GM12864 (cell line): Measurements from ENCODE around the gene LFNG.

Source experiments
- DNase-seq: peaks from one replicate; pipeline ENCODE4 v3.0.0-alpha.2; 2011; ENCODE audit warnings: low read depth
- H3K4me3 ChIP-seq: 2 replicates; pipeline ENCODE4 v1.5.1; 2011; ENCODE audit warnings: mild to moderate bottlenecking, low read depth, low read length, control low read depth
- TF ChIP-seq, protein P1 (sequence below): IDR thresholded peaks from 2 replicates; pipeline ENCODE4 v1.5.1; 2011; ENCODE audit warnings: low read depth, mild to moderate bottlenecking, moderate library complexity, low read length, control low read depth, inconsistent platforms; ENCODE audit errors: missing control alignments

LFNG gene

DNA sequence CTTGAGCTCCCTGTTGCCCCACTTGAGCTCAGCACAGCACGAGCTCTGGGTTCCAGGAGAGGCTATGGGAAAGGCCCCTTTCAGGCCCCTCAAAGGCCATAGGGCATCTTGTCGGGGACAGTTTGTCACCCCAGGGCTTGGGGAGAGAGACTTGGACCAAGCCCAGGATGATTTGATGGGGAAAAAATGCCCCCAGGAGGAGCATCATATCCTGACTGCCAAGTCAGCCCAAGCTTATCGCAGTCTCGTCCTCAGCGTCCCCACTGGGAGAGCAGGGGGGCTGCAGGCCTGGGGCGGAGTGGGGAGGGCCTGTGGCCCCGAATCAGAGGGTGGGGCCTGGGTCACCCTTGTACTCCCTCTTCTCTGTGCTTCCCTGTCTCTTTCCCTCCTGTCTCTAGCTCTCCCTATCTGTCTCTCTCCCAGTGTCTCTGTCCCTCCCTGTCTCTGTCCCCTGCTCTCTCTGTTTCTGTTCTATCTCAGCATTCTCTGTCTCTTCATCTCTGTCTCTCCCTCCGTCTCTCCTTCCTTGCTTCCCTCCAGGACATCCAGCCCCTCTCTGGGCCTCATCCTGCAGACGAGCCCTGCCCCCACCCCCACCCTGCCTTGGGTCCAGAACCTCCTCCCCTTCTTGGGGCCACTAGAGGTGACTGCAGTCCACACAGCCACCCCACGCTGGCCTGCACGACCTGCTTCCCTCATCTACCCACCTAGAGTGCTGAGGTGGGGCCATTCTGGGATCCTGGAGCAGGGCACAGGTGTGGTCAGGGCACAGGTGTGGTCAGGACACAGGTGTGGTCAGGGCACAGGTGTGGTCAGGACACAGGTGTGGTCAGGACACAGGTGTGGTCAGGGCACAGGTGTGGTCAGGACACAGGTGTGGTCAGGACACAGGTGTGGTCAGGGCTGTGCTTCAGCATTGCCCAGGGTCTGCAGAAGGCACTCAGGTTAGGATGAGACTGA lies 26.1 kb upstream of the LFNG start:
- DNase-seq: no peak
- no peak overlapping the region for H3K4me3 ChIP-seq
- TF ChIP-seq, protein P1, sequence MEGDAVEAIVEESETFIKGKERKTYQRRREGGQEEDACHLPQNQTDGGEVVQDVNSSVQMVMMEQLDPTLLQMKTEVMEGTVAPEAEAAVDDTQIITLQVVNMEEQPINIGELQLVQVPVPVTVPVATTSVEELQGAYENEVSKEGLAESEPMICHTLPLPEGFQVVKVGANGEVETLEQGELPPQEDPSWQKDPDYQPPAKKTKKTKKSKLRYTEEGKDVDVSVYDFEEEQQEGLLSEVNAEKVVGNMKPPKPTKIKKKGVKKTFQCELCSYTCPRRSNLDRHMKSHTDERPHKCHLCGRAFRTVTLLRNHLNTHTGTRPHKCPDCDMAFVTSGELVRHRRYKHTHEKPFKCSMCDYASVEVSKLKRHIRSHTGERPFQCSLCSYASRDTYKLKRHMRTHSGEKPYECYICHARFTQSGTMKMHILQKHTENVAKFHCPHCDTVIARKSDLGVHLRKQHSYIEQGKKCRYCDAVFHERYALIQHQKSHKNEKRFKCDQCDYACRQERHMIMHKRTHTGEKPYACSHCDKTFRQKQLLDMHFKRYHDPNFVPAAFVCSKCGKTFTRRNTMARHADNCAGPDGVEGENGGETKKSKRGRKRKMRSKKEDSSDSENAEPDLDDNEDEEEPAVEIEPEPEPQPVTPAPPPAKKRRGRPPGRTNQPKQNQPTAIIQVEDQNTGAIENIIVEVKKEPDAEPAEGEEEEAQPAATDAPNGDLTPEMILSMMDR: no peak

DNA sequence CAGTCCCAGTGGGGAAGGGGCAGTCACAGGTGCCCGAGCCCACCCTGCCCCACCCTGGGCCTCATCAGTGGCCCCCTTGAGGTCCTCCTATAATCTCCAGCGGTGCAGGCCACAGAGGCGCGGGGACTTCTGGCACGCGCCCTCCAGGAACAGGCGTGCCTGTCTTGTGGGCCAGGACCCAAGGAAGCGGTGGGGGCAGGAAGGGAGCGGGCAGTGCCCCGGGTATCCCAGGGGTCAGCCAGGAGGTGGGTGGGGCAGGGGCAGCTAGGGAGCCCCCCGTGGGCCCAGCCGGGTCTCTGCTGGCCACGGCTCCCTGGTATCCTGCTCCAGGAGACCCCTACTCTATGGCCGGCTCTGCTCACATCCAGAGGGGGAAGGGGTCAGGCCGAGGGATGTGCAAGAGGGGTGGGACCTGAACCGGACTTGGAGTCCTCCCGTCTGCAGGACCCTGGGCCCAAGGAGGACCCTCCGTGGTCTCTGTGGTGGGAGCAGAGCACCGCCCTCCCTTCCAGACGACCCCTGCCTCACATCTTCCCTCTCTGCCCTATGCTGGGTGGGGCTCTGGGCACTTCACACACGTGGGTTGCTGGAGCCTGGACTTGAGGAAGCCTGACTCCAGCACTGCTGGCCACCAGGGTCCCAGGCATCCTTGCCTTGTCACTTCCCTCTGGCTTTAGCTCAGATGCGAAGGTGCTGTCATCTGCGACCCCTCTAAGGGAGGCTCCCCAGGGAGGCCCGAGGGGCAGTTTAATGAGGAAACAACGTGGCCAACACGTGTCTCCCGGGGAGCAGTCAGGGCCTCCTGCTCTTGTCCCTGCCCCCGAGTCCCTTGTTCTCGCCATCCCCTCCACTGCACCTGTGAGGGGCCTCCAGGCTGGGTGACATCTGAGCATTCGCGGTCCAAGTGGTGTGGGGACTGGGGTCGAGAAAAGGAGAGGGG lies 25.1 kb upstream of the LFNG start:
- TF ChIP-seq, protein P1: no peak
- no peak overlapping the region for H3K4me3 ChIP-seq
- no peak for DNase-seq

DNA sequence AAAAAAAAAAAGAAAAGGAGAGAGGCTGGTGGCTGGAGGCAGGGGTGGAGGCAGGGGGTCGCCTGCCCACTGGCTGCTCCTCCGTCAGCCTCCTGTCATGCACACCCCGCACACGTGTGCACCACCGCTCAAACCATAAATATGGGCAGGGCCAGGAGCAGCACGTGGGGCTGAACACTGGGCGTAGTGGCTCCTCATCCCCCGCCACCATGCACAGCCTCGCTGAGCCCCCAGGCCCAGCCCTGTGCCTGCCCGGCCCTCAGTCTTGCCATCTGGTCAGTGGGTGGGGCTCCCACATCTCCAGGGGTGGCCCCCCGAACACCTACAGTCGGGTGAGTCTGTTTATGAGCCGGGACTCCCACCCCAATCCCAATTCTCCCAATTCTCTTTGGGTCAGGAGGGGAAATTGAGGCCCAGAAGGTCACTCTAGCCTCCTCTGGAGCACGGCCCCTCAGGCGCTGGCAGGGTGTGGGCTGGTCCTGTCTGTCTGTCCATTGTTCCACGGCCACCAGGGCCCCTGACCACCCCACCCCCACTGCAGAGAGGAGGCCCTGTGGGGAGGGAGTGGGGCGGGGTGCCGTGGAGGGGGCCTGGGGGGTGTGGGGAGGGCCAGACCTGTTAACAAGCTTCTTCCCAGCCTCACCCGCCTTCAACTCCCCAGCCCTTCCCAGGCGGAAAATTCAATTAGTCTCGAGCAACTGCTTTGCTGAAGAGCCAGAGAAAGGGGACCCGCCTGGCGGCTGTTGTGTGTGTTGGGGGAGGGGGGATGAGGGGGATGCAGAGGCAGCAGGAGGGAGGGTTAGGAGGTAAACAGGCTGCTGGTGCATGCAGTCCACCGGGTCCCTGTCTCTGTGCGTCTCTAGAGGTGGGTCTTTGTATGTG lies 23.9 kb upstream of the LFNG start:
- no peak overlapping the region for H3K4me3 ChIP-seq
- no peak for DNase-seq
- TF ChIP-seq, protein P1: no peak

DNA sequence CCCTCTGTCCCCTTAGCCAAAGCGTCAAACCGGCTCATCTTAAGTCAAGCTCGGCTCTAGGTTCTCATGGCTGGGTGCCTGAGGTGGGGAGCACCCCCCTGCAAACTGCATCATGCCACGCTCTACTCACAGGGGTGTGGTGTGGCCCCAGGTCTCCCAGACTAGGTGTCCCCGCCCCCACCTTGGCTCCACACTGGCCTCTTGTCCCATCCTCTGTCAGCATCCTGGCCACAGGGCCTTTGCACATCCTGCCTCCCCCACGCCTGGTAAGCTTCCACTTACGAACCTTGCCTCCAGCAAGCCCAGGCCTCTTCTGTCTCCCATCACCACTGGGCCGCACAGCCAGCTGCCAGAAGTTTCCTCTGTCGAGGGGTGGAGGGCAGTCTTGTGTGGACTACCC lies 23.2 kb upstream of the LFNG start:
- DNase-seq: no peak
- H3K4me3 ChIP-seq: no peak overlapping the region
- TF ChIP-seq, protein P1: no peak

DNA sequence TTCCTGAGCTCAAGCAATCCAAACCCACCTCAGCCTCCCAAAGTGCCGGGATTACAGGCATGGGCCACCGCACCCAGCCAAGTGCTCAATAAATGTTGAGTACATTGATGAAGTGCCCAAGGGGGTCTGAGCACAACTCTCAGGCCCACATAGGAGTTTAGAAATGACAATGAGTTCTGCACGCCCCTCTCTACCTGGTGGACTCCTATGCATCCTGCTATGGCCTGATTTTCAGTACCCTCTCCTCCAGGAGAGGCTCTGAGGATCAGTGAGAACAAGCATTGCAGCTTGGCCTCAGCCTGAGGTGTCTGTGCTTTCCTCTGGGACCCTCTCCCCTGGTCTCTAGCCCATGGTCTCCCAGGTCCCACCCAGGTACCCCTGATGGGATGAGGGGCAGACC lies 22.5 kb upstream of the LFNG start:
- DNase-seq: no peak
- TF ChIP-seq, protein P1: no peak
- H3K4me3 ChIP-seq: no peak overlapping the region

DNA sequence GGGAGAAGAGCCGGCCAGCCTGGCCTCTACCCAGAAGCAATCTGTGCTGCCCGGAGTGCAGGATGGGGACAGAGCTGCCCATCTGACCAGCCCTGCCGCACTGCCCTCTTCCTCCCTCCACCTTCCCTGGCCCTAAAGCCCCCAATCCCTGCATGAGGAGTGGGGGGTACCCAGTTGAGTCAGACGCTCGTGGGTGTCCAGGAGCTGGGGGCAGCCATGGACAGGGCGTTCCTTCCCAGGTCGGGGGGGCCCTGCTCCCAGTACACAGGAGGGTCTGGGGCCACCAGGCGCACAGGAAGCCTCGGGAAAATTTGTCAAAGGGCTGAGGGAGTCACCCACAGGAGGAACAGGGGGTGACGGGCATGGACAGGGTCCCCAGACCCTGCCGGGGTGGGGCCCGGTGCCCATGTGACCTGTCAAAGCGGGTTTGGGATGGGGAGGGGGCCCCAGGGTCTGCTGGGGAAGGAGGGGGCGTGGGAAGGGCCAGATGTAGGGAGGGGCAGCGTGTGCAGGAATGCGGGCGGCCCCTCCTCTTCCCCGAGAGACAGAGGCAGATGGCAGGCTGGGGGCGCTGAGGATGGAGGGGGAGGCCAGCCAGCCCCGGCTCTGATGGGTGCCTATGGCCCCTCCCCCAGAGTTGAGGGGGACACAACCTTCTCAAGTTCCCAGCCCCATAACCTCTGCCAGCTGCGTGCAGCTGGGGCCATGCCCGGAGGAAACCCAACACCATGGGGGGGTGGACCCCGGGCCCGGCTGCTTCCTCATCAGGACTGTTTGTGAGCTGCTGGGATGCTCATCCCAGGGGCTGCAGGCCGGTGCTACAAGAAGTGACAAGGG lies 21.9 kb upstream of the LFNG start:
- TF ChIP-seq, protein P1: no peak
- H3K4me3 ChIP-seq: no peak overlapping the region
- no peak for DNase-seq
